ENCODE measurements around the gene SLC22A16.

DNA sequence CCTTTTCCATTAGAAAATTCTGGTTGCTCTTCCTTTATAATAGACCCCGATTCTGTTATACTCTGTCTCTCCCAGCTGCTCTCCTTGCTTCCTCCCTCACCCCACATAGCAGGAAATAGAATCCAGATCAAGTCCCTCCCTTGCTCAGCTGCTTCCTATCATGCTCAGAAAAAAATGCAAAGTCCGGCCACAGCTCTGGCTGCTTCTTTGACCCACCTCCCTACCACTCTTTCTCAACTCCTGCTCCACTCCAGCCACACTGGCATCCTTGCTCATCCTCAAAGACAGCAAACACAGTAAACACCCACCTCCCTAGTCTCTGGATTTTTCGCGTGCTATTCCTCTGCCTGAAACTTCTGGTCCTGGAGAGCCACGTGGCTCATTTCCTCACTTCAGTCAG, 9.1 kb upstream of the SLC22A16 start:
- TF ChIP-seq, protein P1, sequence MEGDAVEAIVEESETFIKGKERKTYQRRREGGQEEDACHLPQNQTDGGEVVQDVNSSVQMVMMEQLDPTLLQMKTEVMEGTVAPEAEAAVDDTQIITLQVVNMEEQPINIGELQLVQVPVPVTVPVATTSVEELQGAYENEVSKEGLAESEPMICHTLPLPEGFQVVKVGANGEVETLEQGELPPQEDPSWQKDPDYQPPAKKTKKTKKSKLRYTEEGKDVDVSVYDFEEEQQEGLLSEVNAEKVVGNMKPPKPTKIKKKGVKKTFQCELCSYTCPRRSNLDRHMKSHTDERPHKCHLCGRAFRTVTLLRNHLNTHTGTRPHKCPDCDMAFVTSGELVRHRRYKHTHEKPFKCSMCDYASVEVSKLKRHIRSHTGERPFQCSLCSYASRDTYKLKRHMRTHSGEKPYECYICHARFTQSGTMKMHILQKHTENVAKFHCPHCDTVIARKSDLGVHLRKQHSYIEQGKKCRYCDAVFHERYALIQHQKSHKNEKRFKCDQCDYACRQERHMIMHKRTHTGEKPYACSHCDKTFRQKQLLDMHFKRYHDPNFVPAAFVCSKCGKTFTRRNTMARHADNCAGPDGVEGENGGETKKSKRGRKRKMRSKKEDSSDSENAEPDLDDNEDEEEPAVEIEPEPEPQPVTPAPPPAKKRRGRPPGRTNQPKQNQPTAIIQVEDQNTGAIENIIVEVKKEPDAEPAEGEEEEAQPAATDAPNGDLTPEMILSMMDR (IDR thresholded peaks at IDR 0.05): no peak
- no peak for TF ChIP-seq POLR2A (IDR thresholded peaks at IDR 0.05)
